ENCODE results near the gene DOCK11. TPM values are rescaled to one million over a fixed set of nuclear protein-coding genes. Genes with fewer than 3 reads are reported as not detected.

The DOCK11 gene
- total and polyA plus RNA-seq, 11 donors = 1.8 to 26.3 (median 2.9) TPM

GRCh38 chrX:118552121-118552900 lies 56.7 kb downstream of the DOCK11 start:
- Histone ChIP-seq H3K27ac (no peak overlapping the region), H3K4me1 (no peaks in the 10 kb centered on the region), H3K27me3 (peaks cover 0 to 3% (median 0%) of the 10 kb centered on the region in 9 donors), H3K9me3 (no peaks in the 10 kb centered on the region), H3K4me3 (no peak overlapping the region), H3K36me3 (peaks cover 0 to 15% (median 0%) of the 10 kb centered on the region in 9 donors)
- intact Hi-C loops (cut with DNase I) = loop anchor here in 1 of 10 donors (10.0 kb wide), 1 partner anchor 58 kb away; the partner anchor contains the start of gene DOCK11
- peak in 1 of 5 donors; percentile 34 for DNase-seq
- WGBS, 4 donors = 65 to 78% (median 74%) methylated on average over 8 of the region's 8 CpGs
- peak in 2 of 4 donors; percentile 31 to 78 for ATAC-seq
- TF ChIP-seq POLR2A (IDR thresholded peaks at IDR 0.05) = no peak

GRCh38 chrX:118553042-118553710 lies 57.6 kb downstream of the DOCK11 start:
- Histone ChIP-seq H3K27ac (no peak overlapping the region), H3K36me3 (peaks cover 0 to 11% (median 0%) of the 10 kb centered on the region in 9 donors), H3K27me3 (no peaks in the 10 kb centered on the region), H3K9me3 (no peaks in the 10 kb centered on the region), H3K4me1 (no peaks in the 10 kb centered on the region), H3K4me3 (no peak overlapping the region)
- DNase-seq = no peak
- 41 to 54% (median 45%) methylated on average over 2 of the region's 2 CpGs for WGBS, 4 donors
- TF ChIP-seq POLR2A (IDR thresholded peaks at IDR 0.05) = no peak
- TF ChIP-seq CTCF (IDR thresholded peaks at IDR 0.05) = no peak
- intact Hi-C loops (cut with DNase I) = loop anchor here in 1 of 10 donors (10.0 kb wide), 1 partner anchor 58 kb away; the partner anchor contains the start of gene DOCK11
- no peak for ATAC-seq

GRCh38 chrX:118554511-118554910 lies 58.9 kb downstream of the DOCK11 start:
- H3K4me3 ChIP-seq = no peak overlapping the region
- 80 to 96% (median 90%) methylated on average over 2 of the region's 2 CpGs for WGBS, 4 donors
- ATAC-seq = no peak
- peaks cover 0 to 5% (median 0%) of the 10 kb centered on the region in 9 donors for H3K36me3 ChIP-seq
- no peaks in the 10 kb centered on the region for H3K27me3 ChIP-seq
- no peak for TF ChIP-seq POLR2A (IDR thresholded peaks at IDR 0.05)
- no peak for TF ChIP-seq CTCF (IDR thresholded peaks at IDR 0.05)
- DNase-seq = no peak
- H3K4me1 ChIP-seq = no peaks in the 10 kb centered on the region
- no peaks in the 10 kb centered on the region for H3K9me3 ChIP-seq
- intact Hi-C loops (cut with DNase I) = loop anchor here in 1 of 10 donors (10.0 kb wide), 1 partner anchor 60 kb away; the partner anchor contains the start of gene DOCK11
- no peak overlapping the region for H3K27ac ChIP-seq

GRCh38 chrX:118558926-118559325 lies 63.3 kb downstream of the DOCK11 start:
- ATAC-seq (no peak), DNase-seq (no peak)
- no peak for TF ChIP-seq POLR2A (IDR thresholded peaks at IDR 0.05)
- no peak for TF ChIP-seq CTCF (IDR thresholded peaks at IDR 0.05)
- no peak overlapping the region for H3K27ac ChIP-seq
- intact Hi-C loops (cut with DNase I) = loop anchor here in 1 of 10 donors (10.0 kb wide), 1 partner anchor 64 kb away; the partner anchor contains the start of gene DOCK11
- no peak overlapping the region for H3K4me3 ChIP-seq
- H3K4me1 ChIP-seq = no peaks in the 10 kb centered on the region
- no peaks in the 10 kb centered on the region for H3K9me3 ChIP-seq
- H3K36me3 ChIP-seq = no peaks in the 10 kb centered on the region
- no peaks in the 10 kb centered on the region for H3K27me3 ChIP-seq
